Esophagus muscularis mucosa (tissue), 3 donors: ENCODE data around the gene MYO6.

Experiments used
- CTCF ChIP-seq, 3 experiments: fragments of 200-600 bp in 2 of 3; fragments of 450-650 bp in 1 of 3; sonication (generic) in 2 of 3; IDR thresholded peaks; one replicate each; pipeline ENCODE4 v1.5.1; 2017 to 2019; ENCODE audit warnings: antibody characterized with exemption in 3 of 3, mild to moderate bottlenecking in 2 of 3, moderate library complexity in 1 of 3
- EP300 ChIP-seq: sonication (generic); formaldehyde crosslinking; IDR thresholded peaks from one replicate; pipeline ENCODE4 v1.6.1; 2017; ENCODE audit warnings: antibody characterized with exemption

- TF ChIP-seq CTCF (IDR thresholded peaks at IDR 0.05) (no peak), EP300 (no peak)
These were observed 64.6 kb downstream of the MYO6 start for GRCh38 chr6:75813476-75814250.
